ENCODE measurements around the gene TOMM5. TPM values are rescaled to one million over a fixed set of nuclear protein-coding genes. Genes with fewer than 3 reads are reported as not detected.

Gene TOMM5
- total and polyA plus RNA-seq, 7 donors = 69.2 to 173 (median 138) TPM

DNA sequence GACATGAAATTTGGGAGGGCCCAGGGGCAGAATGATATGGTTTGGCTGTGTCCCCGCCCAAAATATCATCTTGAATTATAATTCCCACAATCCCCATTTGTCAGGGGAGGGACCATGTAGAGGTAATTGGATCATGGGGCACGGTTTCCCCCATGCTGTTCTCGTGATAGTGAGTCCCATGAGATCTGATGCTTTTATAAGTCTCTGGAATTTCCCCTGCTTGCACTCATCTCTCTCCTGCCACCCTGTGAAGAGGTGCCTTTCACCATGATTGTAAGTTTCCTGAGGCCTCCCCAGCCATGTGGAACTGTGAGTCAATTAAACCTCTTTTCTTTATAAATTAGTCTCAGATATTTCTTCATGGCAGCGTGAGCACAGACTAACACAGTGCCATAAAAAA, 27.5 kb downstream of the TOMM5 start:
- TF ChIP-seq EP300 (IDR thresholded peaks at IDR 0.05) (no peak), POLR2A (IDR thresholded peaks at IDR 0.05) (no peak), POLR2AphosphoS5 (IDR thresholded peaks at IDR 0.05) (no peak)
- TF ChIP-seq, protein P1, sequence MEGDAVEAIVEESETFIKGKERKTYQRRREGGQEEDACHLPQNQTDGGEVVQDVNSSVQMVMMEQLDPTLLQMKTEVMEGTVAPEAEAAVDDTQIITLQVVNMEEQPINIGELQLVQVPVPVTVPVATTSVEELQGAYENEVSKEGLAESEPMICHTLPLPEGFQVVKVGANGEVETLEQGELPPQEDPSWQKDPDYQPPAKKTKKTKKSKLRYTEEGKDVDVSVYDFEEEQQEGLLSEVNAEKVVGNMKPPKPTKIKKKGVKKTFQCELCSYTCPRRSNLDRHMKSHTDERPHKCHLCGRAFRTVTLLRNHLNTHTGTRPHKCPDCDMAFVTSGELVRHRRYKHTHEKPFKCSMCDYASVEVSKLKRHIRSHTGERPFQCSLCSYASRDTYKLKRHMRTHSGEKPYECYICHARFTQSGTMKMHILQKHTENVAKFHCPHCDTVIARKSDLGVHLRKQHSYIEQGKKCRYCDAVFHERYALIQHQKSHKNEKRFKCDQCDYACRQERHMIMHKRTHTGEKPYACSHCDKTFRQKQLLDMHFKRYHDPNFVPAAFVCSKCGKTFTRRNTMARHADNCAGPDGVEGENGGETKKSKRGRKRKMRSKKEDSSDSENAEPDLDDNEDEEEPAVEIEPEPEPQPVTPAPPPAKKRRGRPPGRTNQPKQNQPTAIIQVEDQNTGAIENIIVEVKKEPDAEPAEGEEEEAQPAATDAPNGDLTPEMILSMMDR (IDR thresholded peaks at IDR 0.05) = no peak
- H3K27me3 ChIP-seq = no peaks in the 10 kb centered on the region
- 87 to 93% methylated on average over 4 of the region's 4 CpGs for WGBS, 2 donors
- intact Hi-C loops (cut with DNase I) = no loop called here
- no peak for DNase-seq
- H3K9me3 ChIP-seq = peaks cover 0 to 5% (median 0%) of the 10 kb centered on the region in 4 donors
- H3K36me3 ChIP-seq = no peaks in the 10 kb centered on the region
- H3K4me1 ChIP-seq = no peaks in the 10 kb centered on the region
- no peak overlapping the region for H3K4me3 ChIP-seq
- no peak overlapping the region for H3K27ac ChIP-seq

DNA sequence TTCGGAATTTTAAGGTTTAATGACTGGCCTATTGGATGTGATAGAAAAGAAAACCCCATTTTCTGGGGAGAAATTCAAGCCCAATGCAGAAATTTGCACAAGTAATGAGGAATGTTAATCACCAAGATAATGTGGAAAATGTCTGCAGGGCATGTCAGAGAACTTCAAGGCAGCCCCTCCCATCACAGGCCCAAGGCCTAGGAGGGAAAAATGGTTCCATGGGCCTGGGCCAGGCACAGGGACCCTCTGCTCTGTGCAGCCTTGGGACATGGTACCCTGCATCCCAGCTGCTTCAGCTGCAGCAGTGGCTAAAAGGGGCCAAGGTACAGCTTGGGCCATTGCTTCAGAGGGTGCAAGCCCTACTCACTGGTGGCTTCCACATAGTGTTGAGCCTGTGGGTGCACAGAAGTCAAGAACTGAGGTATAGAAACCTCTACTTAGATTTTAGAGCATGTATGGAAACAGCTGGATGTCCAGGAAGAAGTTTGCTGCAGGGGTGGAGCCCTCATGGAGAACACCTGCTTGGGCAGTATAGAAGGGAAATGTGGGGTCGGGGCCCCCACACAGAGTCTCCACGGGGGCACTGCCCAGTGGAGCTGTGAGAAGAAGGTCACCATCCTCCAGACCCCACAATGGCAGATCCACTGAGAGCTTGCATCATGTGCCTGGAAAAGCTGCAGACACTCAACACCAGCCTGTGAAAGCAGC, 28.4 kb downstream of the TOMM5 start:
- Histone ChIP-seq H3K27ac (no peak overlapping the region), H3K36me3 (no peaks in the 10 kb centered on the region), H3K9me3 (peaks cover 0 to 5% (median 0%) of the 10 kb centered on the region in 4 donors), H3K27me3 (no peaks in the 10 kb centered on the region), H3K4me1 (no peaks in the 10 kb centered on the region), H3K4me3 (no peak overlapping the region)
- 65 to 81% methylated on average over 3 of the region's 3 CpGs for WGBS, 2 donors
- TF ChIP-seq POLR2AphosphoS5 (IDR thresholded peaks at IDR 0.05) = no peak
- TF ChIP-seq, protein P1 (IDR thresholded peaks at IDR 0.05) = no peak
- no peak for TF ChIP-seq POLR2A (IDR thresholded peaks at IDR 0.05)
- no peak for TF ChIP-seq EP300 (IDR thresholded peaks at IDR 0.05)
- no peak for DNase-seq
- intact Hi-C loops (cut with DNase I) = no loop called here

DNA sequence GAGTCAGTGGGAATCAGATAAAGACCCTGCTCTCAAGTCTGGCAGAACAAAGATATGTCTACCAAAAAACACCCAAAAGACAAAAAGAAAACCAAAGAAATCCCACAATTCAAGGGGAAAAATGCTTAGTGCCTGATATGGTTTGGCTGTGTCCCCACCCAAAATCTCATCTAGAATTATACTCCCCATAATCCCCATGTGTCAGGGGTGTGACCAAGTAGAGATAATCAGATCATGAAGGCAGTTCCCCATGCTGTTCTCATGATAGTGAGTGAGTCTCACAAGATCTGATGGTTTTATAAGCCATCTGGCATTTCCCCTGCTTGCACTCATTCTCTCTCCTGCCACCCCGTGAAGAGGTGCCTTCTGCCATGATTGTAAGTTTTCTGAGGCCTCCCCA, 29.6 kb downstream of the TOMM5 start:
- no peaks in the 10 kb centered on the region for H3K4me1 ChIP-seq
- no peak for TF ChIP-seq EP300 (IDR thresholded peaks at IDR 0.05)
- TF ChIP-seq POLR2A (IDR thresholded peaks at IDR 0.05) = no peak
- no peak for TF ChIP-seq POLR2AphosphoS5 (IDR thresholded peaks at IDR 0.05)
- TF ChIP-seq, protein P1 (IDR thresholded peaks at IDR 0.05) = no peak
- H3K9me3 ChIP-seq = peaks cover 0 to 5% (median 0%) of the 10 kb centered on the region in 4 donors
- no peak overlapping the region for H3K4me3 ChIP-seq
- H3K27me3 ChIP-seq = no peaks in the 10 kb centered on the region
- no peak for DNase-seq
- intact Hi-C loops (cut with DNase I) = no loop called here
- H3K36me3 ChIP-seq = no peaks in the 10 kb centered on the region
- H3K27ac ChIP-seq = no peak overlapping the region
- whole genome bisulfite sequencing, 2 donors = 77 to 91% methylated on average over 1 of the region's 1 CpG

DNA sequence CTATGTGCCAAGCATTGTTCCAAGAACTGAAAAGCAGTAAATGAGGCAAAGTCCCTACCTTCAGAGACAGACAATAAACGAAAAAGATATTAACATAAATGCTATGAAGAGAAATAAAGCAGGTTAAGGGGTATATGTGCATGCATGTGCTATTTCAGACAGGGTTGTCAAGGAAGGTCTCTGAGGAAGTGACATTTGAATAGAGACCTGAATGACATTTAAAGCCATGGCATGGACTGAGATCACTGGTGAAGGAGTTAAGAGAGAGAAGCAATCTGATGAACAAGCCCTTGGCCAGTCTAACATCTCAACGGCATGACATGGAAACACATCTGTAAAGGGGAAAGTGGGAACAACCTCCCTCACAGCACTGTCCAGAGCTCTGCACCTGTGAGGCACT, 30.7 kb downstream of the TOMM5 start:
- no peak overlapping the region for H3K27ac ChIP-seq

More for the DNA sequence above, 30.7 kb downstream of the TOMM5 start:
- Histone ChIP-seq H3K9me3 (peaks cover 0 to 5% (median 0%) of the 10 kb centered on the region in 4 donors), H3K4me3 (no peak overlapping the region), H3K4me1 (no peaks in the 10 kb centered on the region), H3K36me3 (no peaks in the 10 kb centered on the region), H3K27me3 (no peaks in the 10 kb centered on the region)
- no peak for DNase-seq
- no peak for TF ChIP-seq EP300 (IDR thresholded peaks at IDR 0.05)
- TF ChIP-seq, protein P1 (IDR thresholded peaks at IDR 0.05) = no peak
- no peak for TF ChIP-seq POLR2A (IDR thresholded peaks at IDR 0.05)
- TF ChIP-seq POLR2AphosphoS5 (IDR thresholded peaks at IDR 0.05) = no peak
- intact Hi-C loops (cut with DNase I) = no loop called here
- WGBS, 2 donors = 54 to 80% methylated on average over 2 of the region's 2 CpGs

Measured in sigmoid colon (tissue), 7 donors.